Forelimb muscle (tissue), 1 donor: Measurements from ENCODE around the gene LBX1. TPM values are rescaled to one million over a fixed set of nuclear protein-coding genes. Genes with fewer than 3 reads are reported as not detected.
A peak's percentile ranks its signal among the peaks of the same experiment; 100 is the strongest.

Experiments used
- DNase-seq: peaks from one replicate; pipeline ENCODE4 v3.0.0-alpha.2; 2013; ENCODE audit warnings: low read depth
- polyA plus RNA-seq: library from polyadenylated mRNA; unstranded; fragments of 120-200 nt; gene quantifications from one replicate; pipeline ENCODE4 v1.2.1, GENCODE V29; 2013; ENCODE audit not compliant: insufficient read length

Gene LBX1
- polyA plus RNA-seq, 1 donor = 9.6 TPM

DNA sequence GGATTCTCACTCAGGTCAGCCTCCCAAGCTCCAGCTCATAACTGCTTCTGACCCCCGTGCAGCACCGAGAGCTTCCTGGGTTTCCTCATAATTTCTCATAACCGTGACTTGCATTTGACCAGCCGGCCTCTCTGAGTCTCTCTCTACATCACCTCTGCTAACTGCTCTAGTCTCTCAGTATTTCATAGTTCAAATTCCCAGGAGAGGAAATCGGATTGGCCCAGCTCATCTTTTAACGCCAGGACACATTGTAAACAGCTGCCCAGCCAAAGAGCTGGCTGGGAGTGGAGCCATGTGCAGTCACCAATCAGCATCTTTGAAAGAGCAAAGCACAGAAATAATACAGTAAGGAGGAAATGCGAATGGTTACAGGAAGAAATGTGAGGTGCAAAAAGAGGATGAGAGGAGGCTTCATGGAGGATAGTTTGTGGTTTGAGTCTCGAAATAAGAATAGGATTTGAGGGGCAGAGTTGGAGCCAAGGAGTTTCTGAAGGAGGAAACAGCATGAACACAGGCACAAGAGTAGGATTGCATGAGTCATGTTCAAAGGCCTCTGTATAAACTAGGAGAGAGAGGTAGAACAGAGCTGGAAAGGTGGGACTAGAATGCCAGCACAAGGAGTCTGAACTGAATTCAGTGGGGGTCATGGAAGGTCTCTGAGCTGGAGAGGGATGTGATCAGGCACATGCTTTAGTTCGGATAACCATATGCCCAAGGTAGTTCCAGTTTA lies 15.2 kb upstream of the LBX1 start:
- peak; percentile 26 for DNase-seq

DNA sequence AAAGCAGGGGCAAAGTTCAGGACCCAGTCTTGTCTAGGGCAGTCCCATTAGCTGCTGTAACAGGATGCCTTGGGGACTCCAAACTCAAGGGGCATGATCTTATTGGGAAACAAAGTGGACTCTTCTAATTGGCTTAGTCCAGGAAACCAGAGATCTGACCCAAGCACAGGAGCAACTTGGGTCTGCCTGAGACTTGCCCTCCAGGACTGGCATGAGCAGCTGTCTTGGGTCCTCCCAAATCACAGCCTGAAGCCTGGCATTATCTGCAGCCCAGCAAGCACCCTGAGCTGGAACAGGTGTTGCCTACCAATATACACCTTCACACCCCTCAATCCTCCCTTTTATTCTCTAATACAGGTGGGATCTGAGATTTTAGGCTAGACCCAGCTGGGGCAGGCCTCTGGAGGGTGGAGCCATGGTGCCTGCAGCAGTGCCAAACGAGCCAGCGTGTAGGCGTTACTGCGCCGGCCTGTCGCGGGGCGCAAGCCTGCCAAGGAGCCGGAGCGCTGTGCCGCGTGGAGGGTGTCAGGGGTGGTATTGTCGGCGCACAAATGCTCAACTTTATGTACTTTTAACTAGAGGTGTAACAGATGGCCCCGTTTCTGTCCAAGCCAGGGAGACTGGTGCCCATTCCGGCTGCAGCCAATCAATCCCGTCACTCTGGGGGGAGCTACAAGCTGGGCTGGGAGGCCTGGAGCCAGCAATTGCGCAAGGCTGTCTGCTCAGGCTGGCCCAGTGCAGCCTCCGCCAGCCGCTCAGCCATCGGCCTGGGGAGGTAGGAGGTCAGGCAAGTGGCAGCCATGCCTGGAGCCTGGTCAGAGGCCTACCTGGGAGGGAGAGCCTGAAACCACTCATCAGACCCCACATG lies 12.8 kb upstream of the LBX1 start:
- DNase-seq = no peak

DNA sequence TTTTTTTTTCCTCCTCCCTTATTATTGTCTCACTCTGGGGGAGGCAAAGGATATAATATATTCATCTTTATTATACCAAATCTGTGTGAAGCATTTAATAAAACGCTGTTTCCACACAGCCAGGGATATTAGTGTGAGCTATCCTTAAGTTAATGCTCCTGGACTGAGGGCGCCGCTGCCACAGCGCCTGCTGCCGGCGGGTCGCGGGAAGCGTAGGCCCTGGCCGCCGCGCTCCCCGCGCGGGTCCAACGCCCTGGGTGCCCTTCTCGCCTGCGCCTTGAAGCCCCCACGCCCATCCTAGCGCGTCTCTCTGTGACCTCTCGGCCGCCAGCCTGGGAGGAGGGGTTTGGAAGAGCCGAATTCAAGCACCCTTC lies 9.5 kb upstream of the LBX1 start:
- DNase-seq = no peak

DNA sequence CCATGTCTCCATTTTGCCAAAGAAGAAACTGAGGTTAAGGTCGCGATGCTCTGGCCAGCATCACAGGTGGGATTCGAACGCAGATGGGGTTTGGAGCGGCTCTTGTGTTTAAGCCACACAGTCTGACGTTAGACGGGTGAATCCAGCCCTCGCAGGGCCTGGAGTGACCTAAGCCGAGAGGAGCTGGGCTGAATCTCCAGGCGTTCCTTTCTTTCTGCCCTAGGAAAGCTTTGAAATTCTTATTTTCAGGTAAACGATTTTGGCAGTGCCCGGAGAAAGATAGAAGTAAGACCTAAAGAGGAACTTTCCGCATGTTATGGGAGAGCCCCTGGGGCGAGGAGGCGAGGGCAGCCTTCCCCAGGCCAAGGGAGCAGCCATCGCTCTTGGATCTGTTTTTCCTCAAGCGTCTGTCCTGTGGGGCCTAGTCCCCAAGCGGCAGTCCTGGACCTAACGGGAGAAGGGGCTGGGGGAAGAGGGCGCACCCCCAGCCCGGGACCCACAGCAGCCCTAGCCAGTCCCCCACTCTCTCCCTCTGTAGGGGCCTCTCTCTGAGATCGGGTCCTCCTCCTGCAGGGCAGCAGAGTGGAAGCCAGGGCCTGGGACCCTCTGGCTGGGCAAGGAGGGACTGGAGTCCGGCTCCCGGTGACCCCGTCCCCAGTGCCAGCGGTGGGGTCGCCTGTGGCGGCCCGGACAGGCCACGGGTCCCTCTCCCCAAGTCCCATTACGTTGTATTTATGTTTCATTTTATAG lies 8.9 kb upstream of the LBX1 start:
- no peak for DNase-seq

DNA sequence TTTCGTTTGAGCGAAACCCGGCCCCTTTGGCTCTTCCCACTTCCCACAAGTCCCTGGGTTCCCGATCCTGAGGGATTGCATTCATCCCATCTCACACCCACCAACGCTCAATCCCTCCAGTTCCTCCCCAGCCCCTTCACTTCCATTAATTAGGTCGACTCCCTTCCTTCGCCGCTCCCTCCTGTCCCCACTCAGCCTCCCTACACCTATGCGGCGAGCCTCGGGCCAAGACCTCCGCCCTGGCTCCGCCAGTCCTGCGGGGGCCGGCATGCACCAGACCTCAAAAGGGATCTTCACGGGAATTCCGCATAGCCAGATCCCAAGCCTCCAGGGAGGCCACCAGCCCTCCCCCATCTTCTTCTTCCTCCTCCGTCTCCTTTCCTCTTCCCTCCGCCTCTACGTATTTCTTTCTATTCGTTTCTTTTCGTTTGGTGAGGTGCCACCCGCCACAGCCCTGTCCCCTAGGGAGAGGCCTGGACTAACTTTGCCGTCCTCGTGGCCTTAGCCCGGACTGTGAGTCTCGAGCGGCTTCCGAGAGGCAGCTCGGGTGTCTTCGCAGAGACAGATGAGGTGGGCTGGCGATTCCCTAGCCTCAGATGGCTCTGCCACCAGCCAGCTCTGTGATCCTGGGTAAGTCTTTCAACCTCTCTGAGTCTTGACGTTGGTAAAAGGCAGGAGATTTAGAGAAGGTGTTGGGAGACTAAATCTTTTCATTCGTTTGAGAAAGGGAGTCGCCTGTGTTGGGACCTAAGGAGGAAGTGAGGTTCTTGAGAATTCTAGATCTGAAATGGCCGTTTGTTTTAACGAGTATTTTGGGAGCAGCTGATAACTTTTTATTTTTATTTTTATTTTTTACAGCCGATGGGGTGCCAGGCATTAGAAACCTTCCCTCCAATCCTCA lies 8.1 kb upstream of the LBX1 start:
- no peak for DNase-seq

DNA sequence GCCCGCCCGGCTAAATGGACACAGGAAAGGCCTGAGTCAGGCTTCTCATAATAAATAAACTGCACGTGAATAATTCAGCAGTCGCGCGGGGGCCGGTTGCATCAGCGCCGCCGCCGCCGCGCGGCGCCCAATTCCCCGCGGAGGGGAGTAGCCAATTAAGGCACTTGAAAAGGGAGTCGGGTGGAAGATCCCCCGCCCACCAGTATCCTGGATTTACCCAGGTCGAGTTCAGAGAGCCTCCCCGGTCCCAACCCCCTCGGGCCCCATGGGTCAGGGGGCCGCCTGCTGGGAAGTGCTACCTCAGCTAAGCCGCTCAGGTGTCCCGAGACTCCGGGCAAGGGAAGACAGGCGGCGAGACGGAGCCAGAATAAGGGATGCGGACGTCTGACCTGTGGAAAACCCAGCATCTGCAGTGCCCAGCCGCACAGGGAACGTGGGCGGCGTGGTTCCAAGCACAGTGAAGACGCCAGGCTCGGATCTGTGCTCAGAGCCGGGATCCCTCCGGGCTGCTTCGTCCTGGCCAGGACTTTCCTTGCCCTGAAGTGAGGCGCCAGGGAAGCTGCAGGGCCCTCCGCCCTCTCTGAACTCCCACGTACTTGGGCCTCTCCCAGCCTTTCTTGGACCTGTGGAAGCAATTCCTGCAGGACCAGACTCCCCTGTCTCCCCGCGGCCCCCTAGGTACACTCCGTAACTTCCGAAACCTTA lies 7.3 kb upstream of the LBX1 start:
- DNase-seq = no peak

DNA sequence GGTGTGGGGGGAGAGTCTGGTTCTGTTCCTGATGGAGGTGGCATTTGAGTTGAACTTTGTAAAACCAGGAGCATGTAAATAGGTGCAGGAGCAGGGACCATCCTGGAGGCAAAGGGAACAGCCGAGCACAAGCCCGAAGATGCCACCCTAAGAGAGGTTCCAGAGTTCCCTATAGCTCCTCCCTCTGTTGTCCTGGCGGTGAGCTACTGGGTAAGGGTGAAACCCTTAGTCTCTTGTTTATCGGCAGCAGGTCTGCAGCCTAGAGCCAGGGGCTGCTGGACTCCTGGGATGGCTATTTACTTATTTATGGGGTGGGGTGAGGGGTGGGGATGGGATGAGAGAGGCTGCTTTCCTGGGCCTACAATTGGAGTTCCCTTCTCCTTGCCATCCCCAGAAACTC lies 6.5 kb upstream of the LBX1 start:
- DNase-seq = no peak

DNA sequence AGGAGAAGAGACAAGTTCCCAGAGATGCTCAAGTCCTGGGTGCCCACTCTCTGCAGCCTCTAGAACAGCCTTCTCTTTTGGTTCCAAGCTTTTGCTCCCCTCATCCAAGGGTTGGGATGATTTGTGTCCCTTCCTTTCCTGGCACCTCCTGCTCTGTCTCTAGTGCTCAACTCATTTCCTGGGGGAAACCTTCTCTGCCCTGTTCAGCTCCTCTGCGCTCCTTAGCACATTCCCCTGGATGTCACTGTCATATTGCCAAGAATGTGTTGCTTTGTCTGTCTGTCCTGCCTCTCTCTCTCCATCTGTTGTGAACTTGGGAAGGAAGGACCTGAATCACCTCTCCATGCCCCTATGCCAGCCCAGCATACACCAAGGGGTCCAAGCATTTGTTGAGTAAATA lies 5.1 kb upstream of the LBX1 start:
- no peak for DNase-seq

DNA sequence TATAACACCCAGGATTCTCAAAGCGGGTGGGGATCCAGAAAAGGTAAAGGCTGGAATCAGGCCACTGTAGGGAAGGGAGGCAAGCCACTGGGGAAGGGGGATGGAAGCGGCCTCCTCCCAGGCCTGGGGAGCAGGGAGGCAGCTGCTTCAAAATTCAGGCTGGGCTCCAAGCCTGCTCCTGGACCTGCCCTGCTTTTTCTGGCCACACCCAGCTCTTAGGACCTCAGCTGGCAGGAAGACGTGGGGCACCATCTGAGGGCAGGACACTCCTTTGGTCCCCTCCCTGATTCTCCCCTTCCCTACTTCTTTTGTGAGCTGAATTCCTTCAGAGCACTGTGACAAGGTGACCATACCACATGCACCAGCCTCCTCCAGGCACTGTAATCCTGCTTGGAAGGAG lies 4.6 kb upstream of the LBX1 start:
- DNase-seq = no peak

DNA sequence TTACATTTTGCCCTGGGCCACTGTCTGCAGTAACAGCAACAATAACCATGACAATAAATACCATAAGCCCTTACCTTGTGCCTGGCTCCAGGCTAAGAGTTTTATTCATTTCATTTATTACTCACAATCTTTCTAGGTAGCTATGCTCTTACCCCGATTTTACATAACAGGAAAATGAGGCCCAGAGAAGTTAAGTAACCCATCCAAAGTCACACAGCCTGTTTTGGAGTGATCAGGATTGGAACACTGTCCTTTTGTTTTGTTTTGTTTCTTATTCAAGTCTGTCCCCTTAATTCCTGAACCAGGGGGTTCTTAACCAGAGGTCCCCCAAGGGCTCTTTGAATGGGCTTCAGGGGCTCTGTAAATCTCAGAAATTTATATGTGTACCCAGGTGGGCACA lies 4.2 kb upstream of the LBX1 start:
- no peak for DNase-seq

DNA sequence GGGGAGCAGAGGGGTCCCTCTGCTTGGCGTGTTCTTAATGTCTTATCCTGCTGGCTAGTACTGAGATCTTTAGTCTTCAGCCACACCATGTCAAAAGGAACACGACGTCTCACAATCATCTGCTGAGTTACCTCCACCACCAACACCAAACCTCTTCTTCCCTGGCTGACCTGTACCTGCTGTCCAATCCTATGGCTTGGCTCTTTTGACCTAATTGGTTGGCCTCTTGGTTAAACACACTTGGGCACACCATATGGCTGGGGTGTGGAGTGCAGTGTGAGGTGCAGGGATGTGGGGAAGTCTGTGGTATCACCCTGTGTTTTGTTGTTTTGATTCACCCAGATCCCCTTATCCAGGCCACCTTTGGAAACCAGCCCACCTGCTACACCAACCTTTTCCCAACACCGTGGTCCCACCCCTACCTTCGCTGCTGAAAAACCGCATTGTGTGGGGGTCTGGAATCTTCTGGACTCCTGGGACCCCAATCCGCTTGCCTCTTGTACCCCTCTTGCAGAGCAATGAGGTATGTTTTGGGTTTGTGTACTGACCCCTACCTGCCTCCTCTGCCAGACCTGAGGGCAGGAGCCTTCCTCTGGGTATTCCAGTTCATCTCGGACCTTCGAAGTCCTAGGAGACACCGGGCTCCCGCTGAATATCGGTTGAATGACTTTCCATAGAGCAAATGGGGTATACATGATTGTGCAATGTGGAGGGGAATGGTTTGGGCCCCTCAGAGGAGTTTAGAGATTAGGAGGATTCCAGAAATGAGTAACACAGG lies 2.8 kb upstream of the LBX1 start:
- DNase-seq = no peak

DNA sequence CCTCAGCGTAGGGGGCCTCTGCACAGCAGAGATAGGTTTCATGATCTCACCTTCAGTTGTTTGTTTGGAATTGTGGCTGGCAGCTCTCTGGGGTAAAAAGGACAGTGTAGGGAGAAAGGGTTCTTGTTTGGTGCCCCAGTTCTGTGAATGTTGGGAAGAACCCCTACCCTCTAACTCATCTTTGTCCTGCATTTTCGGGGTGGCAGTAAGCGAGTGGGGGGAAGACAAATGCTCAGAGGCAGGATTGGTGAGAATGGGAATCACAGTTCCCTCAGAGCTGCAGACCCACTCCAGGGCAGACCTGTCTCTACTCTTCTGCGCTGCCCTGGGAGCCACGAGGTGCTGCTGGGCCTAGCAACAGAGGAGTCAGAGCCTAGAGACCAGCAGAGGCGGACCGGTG lies 1.8 kb upstream of the LBX1 start:
- DNase-seq = no peak

DNA sequence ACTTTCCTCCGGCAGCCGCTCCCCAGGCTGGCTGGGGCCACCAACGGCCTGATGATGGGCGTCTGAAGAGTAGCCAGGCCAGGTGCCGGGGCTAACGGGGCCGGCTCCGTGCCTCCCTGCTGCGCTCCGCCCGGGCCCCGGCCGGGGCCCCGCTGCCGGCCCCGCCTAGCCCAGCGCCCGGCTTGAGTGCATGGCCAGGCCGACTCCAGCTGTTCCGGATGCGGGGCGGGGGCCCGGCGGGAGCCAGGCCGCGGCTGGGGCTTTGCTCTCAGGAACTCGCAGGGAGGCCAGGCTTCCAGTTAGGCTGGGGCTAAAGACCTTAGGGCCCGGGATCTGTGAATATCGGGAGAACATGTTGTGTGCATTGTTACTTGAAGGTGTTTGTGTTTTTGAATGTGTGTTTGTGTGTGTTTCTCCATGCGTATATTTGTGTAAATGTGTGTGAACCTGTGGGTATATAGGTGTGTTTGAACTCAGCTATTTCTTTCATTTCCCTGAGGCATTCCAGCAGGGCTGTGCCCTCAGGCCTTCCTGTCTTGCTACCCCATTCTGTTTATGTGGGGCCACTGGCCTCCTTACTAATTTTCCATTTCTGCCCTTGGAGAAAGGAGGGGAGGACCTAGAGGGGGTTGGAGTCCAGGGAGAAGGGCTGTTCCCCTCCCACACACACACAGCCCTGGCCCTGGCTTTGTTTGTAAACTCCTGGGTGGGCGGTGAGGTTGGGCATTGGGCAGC lies 1.1 kb upstream of the LBX1 start:
- no peak for DNase-seq

DNA sequence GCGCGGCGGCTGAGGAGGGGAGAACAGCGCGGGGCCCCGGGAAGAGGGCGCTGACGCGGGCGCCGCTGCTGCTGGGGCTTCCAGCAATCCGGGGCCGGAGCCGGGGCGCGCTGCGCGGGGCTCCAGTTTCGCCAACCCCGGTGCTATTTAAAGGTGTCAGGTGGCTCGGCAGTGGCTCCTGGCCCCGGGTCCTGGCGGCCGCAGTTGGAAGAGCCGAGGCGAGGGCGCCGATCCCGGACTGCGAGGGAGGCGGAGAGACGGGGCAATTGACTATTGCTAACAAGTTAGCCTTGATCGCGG lies 347 bp downstream of the LBX1 start:
- DNase-seq = no peak

DNA sequence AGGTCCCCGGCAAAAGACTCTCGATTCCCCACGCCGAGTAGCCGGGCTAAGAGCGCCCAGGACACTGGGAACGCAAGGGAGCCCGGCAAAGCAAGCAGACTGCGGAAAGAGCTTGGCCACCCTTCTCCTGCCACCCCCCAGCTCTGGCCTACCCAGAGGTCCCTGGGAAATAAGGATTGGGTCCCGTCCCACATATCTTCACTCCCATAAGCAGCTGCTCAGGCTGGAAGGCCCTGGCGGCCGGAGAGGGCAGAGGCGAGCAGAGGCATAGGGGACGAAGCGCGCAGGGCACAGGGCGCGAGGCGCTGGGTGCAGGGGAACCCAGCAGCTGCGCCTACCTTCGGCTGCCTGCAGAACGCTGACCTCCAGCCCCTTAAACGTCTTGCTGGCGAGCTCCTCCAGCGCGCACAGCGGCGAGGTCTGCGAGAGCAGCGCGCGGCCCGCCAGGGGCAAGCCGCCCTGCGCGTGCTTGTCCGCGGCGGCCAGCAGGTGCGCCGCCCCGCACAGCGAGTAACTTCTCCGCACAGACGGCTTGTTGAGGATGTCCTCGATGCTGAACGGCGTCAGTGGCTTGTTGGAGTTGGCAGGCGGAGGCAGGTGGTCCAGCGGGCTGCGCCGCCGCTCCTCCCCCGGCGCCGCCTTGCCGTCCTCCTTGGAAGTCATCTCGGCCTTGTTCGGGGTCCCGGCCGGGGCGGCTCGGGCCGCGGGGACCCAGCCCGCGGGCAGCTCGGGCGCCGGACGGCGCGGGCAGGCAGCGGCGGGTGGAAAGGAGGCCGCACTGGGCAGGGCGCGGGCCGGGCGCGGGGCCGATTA lies 904 bp downstream of the LBX1 start:
- DNase-seq = no peak

DNA sequence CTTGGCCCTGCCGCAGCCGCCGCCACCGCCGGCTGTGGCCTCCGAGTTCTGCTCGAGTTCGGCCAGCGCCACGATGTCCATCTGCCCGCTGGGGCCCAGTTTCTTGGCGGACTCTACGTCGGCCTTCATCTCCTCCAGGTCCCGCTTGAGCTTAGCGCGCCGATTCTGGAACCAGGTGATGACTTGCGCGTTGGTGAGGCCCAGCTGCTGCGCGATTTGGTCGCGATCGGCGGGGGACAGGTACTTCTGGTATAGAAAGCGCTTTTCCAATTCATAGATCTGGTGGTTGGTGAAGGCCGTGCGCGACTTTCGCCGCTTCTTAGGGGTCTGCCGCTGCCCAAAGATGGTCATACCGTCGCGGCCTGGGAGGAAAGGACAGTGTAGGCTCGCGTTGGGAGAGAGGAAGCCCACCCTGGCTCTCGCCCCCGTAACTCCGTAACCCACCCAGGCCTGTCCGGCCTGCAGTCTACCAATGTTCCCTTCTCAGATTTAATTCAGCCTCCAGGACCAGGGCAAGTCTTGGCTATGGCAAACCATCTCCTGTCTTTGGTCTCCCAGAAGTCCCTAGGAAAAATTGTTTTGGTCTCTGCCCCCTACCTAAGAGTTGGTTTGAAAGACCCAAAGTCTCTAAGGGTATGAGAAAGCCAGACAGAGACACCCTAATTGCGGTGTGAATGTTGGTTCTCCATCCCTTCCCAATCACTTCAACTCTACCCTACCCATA lies 1.7 kb downstream of the LBX1 start:
- no peak for DNase-seq

DNA sequence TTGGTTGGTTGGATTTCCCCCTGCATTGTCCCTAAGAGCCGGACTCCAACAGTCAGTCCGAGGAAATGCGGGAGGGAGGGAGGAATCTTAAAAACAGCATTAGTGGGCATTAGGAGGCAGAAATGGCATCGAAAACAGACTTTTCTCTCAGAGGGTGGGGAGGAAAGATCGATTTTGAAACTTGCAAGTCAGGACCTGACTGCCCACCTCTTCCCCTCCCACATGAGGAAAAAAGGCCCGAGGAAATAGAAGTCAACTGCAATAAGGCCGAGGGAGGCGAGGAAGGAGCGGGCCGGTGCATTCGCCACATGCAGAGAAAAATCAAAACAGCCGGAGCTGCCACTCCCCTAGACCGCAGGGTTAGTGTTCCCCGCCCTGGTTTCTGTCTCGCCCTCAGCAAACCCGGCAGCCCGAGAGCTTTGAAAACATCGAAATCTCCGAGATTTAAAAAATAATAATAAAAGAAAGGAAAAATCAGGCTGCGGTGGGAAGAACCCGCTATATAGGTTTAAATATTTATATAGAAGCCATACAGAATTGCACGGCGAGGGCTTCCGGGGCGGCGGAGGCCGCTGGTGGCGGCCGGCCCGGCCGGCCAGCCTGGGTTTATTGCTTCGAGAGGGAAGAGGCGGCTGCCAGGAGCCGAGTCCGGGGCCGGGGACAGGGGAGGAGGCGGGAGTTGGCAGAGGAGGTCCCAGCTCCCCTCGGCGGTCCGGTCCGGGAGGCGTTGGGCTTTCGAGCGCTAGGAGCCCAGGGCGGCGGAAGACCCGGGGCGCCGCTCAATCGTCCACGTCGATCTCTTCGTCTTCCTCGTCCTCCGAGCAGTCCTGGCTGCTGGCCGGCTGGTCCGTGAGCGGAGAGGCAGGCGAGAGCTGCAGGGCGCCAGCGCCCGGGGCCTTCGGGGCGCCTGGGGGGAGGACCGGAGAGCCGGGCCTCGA lies 2.5 kb downstream of the LBX1 start:
- DNase-seq = no peak
